Activated CD8-positive, alpha-beta T cell treated with anti-CD3 and anti-CD28 coated beads, Interleukin-2, amount 10 ng/mL, durations not matched to agents 7 days and 5 days (primary cell): ENCODE measurements around the gene WDR75. TPM values are rescaled to one million over a fixed set of nuclear protein-coding genes. Genes with fewer than 3 reads are reported as not detected.

Experiments
- ATAC-seq: fragments of 150-1000 bp; cut with Tn5 transposase; one replicate; pipeline ENCODE4 v1.10.0; 2021; ENCODE audit warnings: moderate library complexity
- CTCF ChIA-PET: fragments of 350-600 bp; sonication (Branson Sonifier 250); formaldehyde crosslinking; loops from one replicate; lab custom pipeline; 2021; ENCODE audit warnings: antibody characterized with exemption; lab: Charles Lee
- POLR2A ChIA-PET: fragments of 350-600 bp; sonication (Branson Sonifier 250); formaldehyde crosslinking; loops from one replicate; lab custom pipeline; 2021; ENCODE audit warnings: antibody characterized with exemption; lab: Charles Lee
- DNase-seq: peaks from one replicate; pipeline ENCODE4 v3.0.0-alpha.2; 2020
- H3K27ac Mint-ChIP-seq: one replicate; pipeline ENCODE4 v1.8.0; 2021; ENCODE audit warnings: mild to moderate bottlenecking, mixed read lengths
- H3K27me3 Mint-ChIP-seq: one replicate; pipeline ENCODE4 v1.8.0; 2021; ENCODE audit warnings: low read depth, mixed read lengths
- H3K36me3 Mint-ChIP-seq: one replicate; pipeline ENCODE4 v1.8.0; 2021; ENCODE audit warnings: low read depth, mixed read lengths
- H3K4me1 Mint-ChIP-seq: one replicate; pipeline ENCODE4 v1.8.0; 2021; ENCODE audit warnings: low read depth, mixed read lengths
- H3K4me3 Mint-ChIP-seq: one replicate; pipeline ENCODE4 v1.8.0; 2021; ENCODE audit warnings: mild to moderate bottlenecking, mixed read lengths
- H3K9me3 Mint-ChIP-seq: one replicate; pipeline ENCODE4 v1.8.0; 2022; ENCODE audit warnings: mixed read lengths; ENCODE audit not compliant: insufficient read depth
- total RNA-seq, 2 experiments: library from RNA; stranded (reverse); gene quantifications; one replicate each; pipeline ENCODE4 v1.2.3, GENCODE V29; 2021

The WDR75 gene
- total RNA-seq, 2 experiments from 2014 or later = 42.8 to 44.2 TPM

GRCh38 chr2:189517847-189518535 lies 76.7 kb downstream of the WDR75 start:
- no peak for ATAC-seq
- CTCF ChIA-PET = no interaction called here
- Mint-ChIP-seq H3K4me1 (no peaks in the 10 kb centered on the region), H3K27ac (no peak overlapping the region), H3K27me3 (peaks cover 9% of the 10 kb centered on the region), H3K4me3 (no peak overlapping the region), H3K36me3 (no peaks in the 10 kb centered on the region), H3K9me3 (no peaks in the 10 kb centered on the region)
- no peak for DNase-seq
- POLR2A ChIA-PET = no interaction called here

GRCh38 chr2:189519631-189520387 lies 78.5 kb downstream of the WDR75 start:
- Mint-ChIP-seq H3K9me3 (no peaks in the 10 kb centered on the region), H3K4me1 (no peaks in the 10 kb centered on the region), H3K27ac (no peak overlapping the region), H3K36me3 (no peaks in the 10 kb centered on the region), H3K4me3 (no peak overlapping the region), H3K27me3 (peaks cover 6% of the 10 kb centered on the region)
- ATAC-seq (no peak), DNase-seq (no peak)
- POLR2A ChIA-PET = no interaction called here
- CTCF ChIA-PET = no interaction called here

GRCh38 chr2:189521699-189522434 lies 80.6 kb downstream of the WDR75 start:
- no peak for DNase-seq
- Mint-ChIP-seq H3K27me3 (peaks cover 6% of the 10 kb centered on the region), H3K4me1 (no peaks in the 10 kb centered on the region), H3K4me3 (no peak overlapping the region), H3K9me3 (no peaks in the 10 kb centered on the region), H3K36me3 (no peaks in the 10 kb centered on the region), H3K27ac (no peak overlapping the region)
- no peak for ATAC-seq
- ChIA-PET CTCF (no interaction called here), POLR2A (no interaction called here)

GRCh38 chr2:189522435-189523151 lies 81.3 kb downstream of the WDR75 start:
- POLR2A ChIA-PET = no interaction called here
- CTCF ChIA-PET = no interaction called here
- Mint-ChIP-seq H3K36me3 (no peaks in the 10 kb centered on the region), H3K27me3 (peaks cover 6% of the 10 kb centered on the region), H3K9me3 (no peaks in the 10 kb centered on the region), H3K4me1 (no peaks in the 10 kb centered on the region), H3K27ac (no peak overlapping the region), H3K4me3 (no peak overlapping the region)
- no peak for DNase-seq
- ATAC-seq = no peak

- Mint-ChIP-seq H3K4me1 (no peaks in the 10 kb centered on the region), H3K36me3 (no peaks in the 10 kb centered on the region), H3K9me3 (no peaks in the 10 kb centered on the region), H3K27ac (no peak overlapping the region), H3K4me3 (no peak overlapping the region), H3K27me3 (peaks cover 3% of the 10 kb centered on the region)
- ATAC-seq (no peak), DNase-seq (no peak)
- POLR2A ChIA-PET = no interaction called here
- CTCF ChIA-PET = no interaction called here
Measured at GRCh38 chr2:189524746-189525145, 83.5 kb downstream of the WDR75 start.

Other genes starting within 250 kb of the WDR75 start
- under 1 TPM; 0.31 to 0.47 TPM for gene SLC40A1, start 139.3 kb downstream of the WDR75 start, total RNA-seq
- gene ASNSD1, start 220.0 kb downstream of the WDR75 start, total RNA-seq = 10 to 100 TPM; 36.9 to 39.4 TPM
- gene ANKAR, start 233.2 kb downstream of the WDR75 start, total RNA-seq = 1 to 10 TPM; 4.8 to 5.2 TPM